AG04450 (cell line): ENCODE results near the gene MYBBP1A. TPM values are rescaled to one million over a fixed set of nuclear protein-coding genes. Genes with fewer than 3 reads are reported as not detected.

Experiments
- CTCF ChIA-PET: fragments of 300-600, 350-600 bp; formaldehyde crosslinking; extraction: SDS; loops from one replicate; lab custom pipeline; 2022; ENCODE audit warnings: antibody characterized with exemption, inconsistent platforms; lab: Charles Lee
- POLR2A ChIA-PET: fragments of 350-600 bp; formaldehyde crosslinking; extraction: SDS; loops from one replicate; lab custom pipeline; 2021; ENCODE audit warnings: antibody characterized with exemption, inconsistent platforms; lab: Yijun Ruan, JAX
- DNase-seq: peaks from one replicate; pipeline ENCODE4 v3.0.0-alpha.2; 2011; ENCODE audit warnings: low read depth, low spot score
- H3K27ac ChIP-seq: one replicate; pipeline ENCODE4 v1.5.1; 2012; ENCODE audit warnings: low read depth, low read length, control low read depth
- H3K27me3 ChIP-seq: one replicate; pipeline ENCODE4 v1.6.0; 2012; ENCODE audit warnings: low read length; ENCODE audit not compliant: control insufficient read depth, insufficient read depth
- H3K4me3 ChIP-seq: 2 replicates; pipeline ENCODE4 v1.5.1; 2011; ENCODE audit warnings: mild to moderate bottlenecking, low read depth, low read length, control low read depth
- H3K9me3 ChIP-seq: 2 replicates; pipeline ENCODE4 v1.5.1; 2012; ENCODE audit warnings: low read length; ENCODE audit not compliant: control insufficient read depth, insufficient read depth
- polyA plus RNA-seq: library from polyadenylated mRNA; depleted of rRNA; stranded (reverse); fragments of >200 nt; gene quantifications from 2 replicates; pipeline ENCODE4 v1.2.3, GENCODE V29; 2011
- TF ChIP-seq, protein P1 (sequence below): IDR thresholded peaks from 2 replicates; pipeline ENCODE4 v1.5.1; 2011; ENCODE audit warnings: low read depth, low read length, control low read depth, inconsistent platforms

Gene MYBBP1A
- polyA plus RNA-seq, 1 experiment, result 12.5 TPM

DNA sequence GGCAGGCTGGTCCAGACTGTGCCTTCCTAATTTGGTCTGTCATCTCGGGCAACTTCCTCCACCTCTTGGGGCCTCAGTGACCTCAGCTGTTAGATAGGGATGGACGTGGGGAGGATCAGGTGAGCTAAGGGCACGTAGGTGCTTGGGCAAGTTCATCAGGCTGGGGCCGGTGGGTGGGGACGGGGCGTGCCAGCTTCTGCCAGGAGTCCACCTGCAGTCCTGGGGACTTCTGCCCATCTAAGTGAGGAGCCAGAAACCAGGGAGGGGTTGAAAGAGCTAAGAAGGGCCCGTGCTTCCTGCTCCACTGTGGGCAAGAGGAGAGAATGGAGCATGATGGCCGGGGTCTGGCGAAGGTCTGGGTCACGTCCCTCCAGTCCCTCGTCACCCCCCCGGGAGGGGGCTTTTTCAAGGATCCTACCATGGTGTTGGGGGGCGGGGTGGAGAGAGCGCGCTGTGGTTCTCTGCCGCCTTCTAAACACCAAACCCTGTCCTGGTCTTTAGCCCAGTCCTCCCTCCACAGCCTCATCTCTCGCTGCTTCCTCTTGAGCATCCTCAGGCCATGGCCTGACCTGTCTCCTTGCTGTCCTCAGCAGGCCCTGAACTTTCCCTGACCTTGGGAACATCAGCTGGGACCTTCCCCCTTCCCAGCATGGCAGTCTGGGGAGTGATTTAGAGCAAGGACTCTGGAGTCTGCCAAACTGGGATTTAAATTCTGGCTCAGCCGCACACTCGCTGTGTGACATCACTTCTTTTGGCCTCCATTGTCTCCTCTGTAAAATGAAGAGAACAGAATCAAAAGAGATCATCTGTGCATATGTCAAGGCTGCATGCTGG lies 34.9 kb downstream of the MYBBP1A start:
- CTCF ChIA-PET, result no interaction called here
- POLR2A ChIA-PET, result no interaction called here
- no peak overlapping the region for H3K27ac ChIP-seq
- TF ChIP-seq, protein P1, sequence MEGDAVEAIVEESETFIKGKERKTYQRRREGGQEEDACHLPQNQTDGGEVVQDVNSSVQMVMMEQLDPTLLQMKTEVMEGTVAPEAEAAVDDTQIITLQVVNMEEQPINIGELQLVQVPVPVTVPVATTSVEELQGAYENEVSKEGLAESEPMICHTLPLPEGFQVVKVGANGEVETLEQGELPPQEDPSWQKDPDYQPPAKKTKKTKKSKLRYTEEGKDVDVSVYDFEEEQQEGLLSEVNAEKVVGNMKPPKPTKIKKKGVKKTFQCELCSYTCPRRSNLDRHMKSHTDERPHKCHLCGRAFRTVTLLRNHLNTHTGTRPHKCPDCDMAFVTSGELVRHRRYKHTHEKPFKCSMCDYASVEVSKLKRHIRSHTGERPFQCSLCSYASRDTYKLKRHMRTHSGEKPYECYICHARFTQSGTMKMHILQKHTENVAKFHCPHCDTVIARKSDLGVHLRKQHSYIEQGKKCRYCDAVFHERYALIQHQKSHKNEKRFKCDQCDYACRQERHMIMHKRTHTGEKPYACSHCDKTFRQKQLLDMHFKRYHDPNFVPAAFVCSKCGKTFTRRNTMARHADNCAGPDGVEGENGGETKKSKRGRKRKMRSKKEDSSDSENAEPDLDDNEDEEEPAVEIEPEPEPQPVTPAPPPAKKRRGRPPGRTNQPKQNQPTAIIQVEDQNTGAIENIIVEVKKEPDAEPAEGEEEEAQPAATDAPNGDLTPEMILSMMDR, result no peak
- no peak for DNase-seq
- no peaks in the 10 kb centered on the region; the same call in 1 of the 2 replicates for H3K9me3 ChIP-seq
- no peak overlapping the region for H3K4me3 ChIP-seq
- peaks cover 25% of the 10 kb centered on the region for H3K27me3 ChIP-seq

DNA sequence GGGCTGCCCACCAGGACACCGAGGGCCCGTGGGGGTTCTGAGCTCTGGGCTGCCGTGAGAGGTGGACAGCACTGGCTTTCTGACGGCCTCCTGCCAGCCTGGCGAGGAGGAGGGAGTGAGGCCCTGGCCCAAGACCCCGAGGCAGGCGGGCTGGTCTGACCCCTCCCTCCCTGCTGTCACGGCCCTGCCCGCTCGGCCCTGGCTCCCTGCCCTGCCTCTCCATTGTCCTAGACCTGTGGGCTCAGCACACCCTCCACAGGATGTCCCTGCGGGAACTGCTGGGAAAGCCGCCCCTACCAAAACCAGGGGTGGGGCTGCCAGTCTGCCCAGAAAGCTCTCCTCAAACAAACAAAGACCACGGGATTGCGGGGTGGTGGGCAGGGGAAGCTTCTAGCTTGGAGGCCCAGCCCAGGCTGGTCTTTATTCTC lies 35.8 kb downstream of the MYBBP1A start:
- H3K27me3 ChIP-seq, result peaks cover 20% of the 10 kb centered on the region
- TF ChIP-seq, protein P1, result no peak
- ChIA-PET CTCF (no interaction called here), POLR2A (no interaction called here)
- no peak for DNase-seq
- no peak overlapping the region for H3K27ac ChIP-seq
- no peaks in the 10 kb centered on the region; the same call in 1 of the 2 replicates for H3K9me3 ChIP-seq
- no peak overlapping the region for H3K4me3 ChIP-seq

DNA sequence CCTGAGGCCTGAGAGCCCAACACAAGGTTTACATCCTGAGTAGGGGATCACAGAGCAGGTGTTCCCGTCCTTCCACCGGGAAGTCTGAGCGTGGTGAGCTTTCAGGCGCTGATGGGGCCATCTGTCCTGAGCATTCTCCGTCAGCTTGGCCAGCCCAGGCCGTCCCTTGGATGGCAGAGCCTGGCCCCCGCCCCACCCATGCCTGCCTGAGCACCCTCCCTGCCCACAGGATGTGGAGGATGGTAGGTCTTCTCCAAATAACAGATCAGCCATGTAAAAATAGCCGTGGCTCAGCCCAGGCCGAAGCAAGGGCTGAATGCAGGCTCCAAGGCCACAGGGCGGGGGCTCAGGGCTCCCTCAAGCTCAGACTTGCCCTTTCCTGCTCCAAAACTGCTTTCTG lies 36.3 kb downstream of the MYBBP1A start:
- peaks cover 24% of the 10 kb centered on the region for H3K27me3 ChIP-seq
- TF ChIP-seq, protein P1, result no peak
- CTCF ChIA-PET, result no interaction called here
- H3K27ac ChIP-seq, result no peak overlapping the region
- no peak for DNase-seq
- no peak overlapping the region for H3K4me3 ChIP-seq
- POLR2A ChIA-PET, result no interaction called here
- no peaks in the 10 kb centered on the region; the same call in 1 of the 2 replicates for H3K9me3 ChIP-seq

DNA sequence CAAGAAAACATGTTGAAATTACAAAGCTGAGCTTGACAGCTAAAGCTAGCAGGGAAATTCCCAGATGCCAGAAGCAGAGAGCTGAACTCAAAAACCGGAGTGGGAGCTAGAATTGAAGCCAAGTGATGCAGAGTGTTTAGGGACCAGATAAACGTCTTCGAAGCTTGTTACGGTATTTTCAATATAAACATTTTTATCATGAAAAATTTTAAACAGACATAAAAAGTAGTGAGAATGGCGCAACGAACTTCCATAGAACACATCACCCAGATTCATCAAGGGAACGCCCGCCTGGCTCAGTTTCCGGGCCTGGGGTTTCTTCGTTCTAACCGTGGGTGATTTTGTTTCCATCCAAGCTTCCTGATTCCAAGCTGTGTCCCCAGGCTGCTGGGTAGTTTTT lies 38.4 kb downstream of the MYBBP1A start:
- no peaks in the 10 kb centered on the region; the same call in 1 of the 2 replicates for H3K9me3 ChIP-seq
- H3K27me3 ChIP-seq, result peaks cover 21% of the 10 kb centered on the region
- H3K27ac ChIP-seq, result peak overlapping the region; percentile 75
- POLR2A ChIA-PET, result interaction anchor here (1.0 kb wide), 2 partner anchors 17 to 83 kb away, joined by 3 to 6 read pairs; no protein-coding TSS in a partner anchor
- TF ChIP-seq, protein P1, result no peak
- DNase-seq, result peak; percentile 68
- CTCF ChIA-PET, result interaction anchor here (0.6 to 2.7 kb wide), 3 partner anchors 50 to 691 kb away, joined by 3 to 9 read pairs (median 3); no protein-coding TSS in a partner anchor
- no peak overlapping the region for H3K4me3 ChIP-seq

DNA sequence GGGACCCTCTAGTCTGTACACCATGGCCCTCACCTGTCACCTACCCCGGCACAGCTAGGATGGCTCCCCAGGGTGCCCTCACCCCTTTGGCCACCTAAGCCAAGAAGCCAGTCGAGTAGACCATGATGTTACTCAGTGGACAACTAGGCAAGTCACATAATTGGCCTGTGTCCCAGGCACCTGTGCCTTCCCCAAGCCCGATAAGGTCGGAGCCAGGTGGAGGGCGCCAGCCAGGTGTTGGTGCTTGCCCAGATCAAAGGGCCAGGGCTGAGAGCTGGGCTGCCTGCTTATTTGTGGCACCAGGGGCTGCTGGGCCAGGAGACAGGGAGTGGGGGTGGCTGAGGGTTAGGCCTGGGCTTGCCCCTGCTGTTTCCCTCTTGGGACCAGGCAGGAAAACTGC lies 39.7 kb downstream of the MYBBP1A start:
- H3K4me3 ChIP-seq, result no peak overlapping the region
- no peaks in the 10 kb centered on the region; the same call in 1 of the 2 replicates for H3K9me3 ChIP-seq
- DNase-seq, result no peak
- ChIA-PET POLR2A (no interaction called here), CTCF (interaction anchor here (0.5 to 2.7 kb wide), 2 partner anchors 52 to 382 kb away, joined by 4 to 9 read pairs; no protein-coding TSS in a partner anchor)
- H3K27me3 ChIP-seq, result peaks cover 29% of the 10 kb centered on the region
- TF ChIP-seq, protein P1, result no peak
- no peak overlapping the region for H3K27ac ChIP-seq
